CD1c-positive myeloid dendritic cell (primary cell): ENCODE measurements around the gene CARD11.
"Not testable (repeated sequence)": the region's sequence is repeated elsewhere in the genome, so short reads cannot be mapped to it uniquely, and the experiment has no call there.

Source experiments
- DNase-seq: peaks from one replicate; pipeline ENCODE4 v3.0.0-alpha.2; 2016; ENCODE audit errors: extremely low spot score

The CARD11 gene

DNA sequence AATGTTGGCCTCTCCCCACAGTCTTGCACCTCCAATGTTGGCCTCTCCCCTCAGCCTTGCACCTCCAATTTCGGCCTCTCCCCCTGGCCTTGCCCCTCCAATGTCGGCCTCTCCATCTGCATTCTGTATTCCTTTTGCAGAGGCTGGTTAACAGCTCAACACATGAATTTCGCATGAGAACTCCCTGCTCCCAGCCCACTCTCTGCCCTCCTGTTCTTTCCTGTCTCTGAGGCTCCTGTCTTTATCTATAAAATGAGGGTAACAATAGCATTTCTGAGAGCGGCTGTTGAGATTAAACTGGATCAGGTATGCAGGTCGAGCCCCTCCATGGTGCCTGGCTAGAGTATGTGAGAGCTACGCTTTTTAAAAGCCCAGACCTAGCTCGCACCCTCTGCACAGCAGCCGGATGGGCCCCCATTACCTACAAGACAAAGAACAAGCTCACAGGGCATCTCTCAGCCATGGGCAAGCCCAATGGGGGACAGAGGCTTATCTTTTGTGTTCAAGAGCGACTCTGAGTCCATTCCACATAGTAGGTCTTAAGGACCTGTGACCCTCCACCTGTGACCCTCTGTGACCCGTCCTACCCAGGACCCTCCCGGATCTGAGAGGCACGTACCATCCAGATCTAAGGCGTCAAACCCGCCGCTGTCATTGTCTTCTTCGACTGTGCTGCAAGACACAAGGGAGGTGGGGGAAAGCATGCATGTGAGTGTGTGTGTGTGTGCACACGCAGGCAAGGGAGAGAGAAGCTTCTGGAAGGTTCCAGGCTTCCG, 117.4 kb downstream of the CARD11 start:
- no peak for DNase-seq

DNA sequence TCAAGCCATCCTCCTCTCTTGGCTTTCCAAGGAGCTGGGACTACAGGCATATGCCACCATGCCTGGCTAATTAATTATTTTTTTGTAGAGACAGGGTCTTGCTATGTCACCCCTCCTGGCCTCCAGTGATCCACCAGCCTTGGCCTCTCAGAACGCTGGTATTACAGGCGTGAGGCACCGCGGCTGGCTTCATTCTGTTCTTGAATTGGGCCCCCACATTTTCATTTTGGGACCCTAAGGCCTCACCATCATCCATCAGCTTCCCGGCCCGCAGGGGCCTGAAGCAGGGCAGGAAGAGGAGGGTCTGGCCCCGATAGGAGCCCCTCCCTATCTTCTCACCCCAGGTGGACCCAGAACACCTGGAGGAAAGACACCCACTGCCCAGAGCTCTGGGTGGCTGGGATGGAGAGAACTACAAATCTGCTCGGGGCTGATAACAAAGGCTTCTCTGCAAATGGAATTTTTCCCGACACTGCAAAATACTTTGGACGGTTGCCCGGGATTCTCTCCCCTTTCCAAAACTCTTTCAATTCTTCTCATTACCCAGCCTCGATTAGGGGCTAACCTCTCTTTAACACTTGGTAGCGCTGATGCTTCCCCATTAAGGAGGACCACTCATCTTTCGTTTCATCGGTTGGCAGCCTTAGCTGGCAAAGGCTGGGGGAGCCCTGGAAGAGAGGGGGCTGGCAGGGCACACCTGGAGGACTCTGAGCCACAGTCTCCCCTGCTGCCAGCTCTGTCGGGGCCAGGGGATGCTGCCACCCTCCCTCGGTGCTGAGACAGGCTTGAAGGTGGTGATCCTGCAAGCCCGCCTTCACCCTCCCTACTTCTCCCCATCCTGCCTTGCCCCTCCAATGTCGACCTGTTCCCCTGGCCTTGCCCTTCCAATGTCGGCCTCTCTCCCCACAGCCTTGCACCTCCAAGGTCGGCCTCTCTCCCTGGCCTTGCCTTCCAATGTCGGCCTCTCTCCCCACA, 118.5 kb downstream of the CARD11 start:
- no peak for DNase-seq

DNA sequence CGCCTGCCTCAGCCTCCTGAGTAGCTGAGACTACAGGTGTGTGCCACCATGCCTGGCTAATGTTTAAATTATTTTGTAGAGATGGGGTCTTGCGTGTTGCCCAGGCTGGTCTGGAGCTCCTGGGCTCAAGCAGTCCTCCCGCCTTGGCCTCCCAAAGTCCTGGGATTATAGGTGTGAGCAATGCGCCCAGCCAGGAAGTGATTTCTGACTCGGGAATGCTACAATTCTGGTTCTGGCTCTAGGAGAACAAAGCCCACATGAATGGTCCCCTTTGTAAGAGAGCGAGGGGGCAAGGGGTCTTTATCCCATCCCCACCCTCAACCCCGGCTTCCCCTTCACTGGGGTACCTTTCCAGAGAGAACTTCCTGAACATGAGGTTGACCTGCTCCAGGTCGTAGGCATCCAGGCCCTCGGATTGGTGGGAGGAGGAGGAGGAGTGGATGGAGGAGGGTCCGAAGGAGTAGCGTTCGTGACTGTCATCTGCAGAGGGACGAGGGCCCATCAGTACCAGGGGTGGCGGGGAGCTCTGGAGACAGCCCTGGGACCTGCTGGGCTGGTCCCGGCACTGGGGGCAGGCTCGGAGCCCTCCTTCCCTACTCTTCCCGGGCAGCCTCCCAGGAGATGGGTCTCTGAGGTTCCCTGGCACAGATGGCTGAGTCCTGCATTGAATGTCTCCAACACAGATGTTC, 119.6 kb downstream of the CARD11 start:
- no peak for DNase-seq

DNA sequence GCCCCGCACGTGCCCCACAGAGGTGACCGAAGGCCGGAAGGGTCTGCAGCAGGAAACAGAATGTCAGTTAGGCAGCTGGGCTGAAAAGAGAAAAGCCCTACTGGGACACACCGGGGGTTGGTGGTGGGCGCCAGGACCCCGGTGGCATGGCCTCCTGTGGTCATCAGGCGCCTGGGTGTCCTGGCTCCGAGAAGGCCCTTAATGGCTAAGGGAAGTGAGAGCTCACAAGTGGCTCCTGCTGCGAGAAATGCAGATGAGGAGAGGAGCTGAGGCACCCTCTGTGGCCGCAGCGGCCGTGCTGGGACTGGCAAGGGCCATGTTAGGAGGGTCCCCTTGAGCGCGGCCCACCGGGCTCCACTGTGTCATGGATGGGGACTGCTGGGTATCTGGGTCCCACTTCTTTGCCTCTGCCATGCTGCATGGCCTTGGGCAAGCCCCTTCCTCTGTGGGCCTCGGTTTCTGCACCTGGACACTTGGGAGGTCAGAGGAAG, 120.3 kb downstream of the CARD11 start:
- no peak for DNase-seq

DNA sequence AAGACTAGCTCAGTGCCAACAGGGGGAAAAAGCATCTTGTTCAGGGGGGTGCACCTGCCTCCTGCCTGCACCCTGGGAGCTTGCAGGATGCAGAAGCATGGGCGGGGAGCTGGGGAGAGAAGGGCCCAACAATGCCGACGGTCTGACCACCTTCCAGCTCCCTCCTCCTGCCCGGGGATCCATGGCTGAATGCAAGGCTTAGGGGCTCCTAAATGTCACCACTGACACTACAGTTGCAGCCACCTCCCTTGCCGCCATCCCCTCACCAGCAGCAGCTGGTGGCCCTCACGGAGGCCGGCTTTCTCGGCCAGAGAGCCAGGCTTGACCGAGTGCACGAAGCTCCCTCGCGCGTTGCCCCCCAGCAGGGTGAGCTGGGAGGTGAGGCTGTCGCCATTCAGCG, 120.8 kb downstream of the CARD11 start:
- DNase-seq: no peak

DNA sequence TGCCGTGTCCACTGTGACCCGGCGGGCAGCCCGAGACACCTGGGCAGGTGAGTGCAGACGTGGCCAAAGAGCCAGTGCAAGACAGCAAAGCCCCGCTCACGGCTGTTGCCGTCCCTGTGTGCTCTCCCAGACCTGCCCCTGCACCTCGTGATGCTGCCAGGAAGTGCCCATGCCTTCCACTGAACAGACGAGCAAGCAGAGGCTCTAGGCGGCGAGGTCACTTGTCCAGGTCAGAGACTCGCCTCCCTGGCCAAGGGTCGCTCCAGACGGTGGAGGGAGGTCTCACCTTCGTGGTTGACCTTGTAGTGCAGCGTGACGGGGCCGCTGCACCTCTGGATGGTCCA, 121.3 kb downstream of the CARD11 start:
- DNase-seq: no peak

DNA sequence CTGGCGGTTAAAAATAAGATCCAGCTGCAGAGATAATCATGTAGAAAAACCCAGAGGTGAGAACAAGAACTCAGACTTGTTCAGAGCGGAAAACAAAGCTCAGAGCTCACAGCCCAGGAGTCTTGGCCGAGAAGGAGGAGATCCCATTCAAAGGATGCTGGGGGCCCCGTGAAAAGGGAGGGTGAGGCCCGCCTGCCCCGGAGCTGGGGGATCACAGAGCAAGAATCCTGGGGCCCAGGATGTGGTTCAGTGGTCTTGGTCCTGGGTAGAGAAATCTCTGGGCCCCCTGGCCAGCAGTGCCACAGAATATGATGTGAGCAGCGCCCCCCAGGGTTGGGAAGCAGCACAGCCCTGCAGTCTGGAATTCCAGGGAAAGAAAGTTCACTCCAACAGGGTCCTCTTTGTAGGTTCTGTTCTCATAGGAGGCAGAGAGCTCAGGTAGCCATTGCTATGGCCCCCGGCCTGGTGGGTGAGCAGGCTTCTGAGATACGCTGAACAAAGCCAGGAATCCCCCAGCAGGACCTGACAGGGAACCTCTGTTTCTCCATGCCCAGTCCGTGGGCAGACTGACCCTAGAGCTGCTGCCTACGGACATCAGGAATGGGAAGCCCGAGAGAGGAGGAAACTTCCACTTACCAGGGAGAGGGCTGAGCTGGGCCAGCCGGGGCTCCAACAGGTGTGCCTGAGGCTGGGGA, 121.9 kb downstream of the CARD11 start:
- peak; percentile 11 for DNase-seq

DNA sequence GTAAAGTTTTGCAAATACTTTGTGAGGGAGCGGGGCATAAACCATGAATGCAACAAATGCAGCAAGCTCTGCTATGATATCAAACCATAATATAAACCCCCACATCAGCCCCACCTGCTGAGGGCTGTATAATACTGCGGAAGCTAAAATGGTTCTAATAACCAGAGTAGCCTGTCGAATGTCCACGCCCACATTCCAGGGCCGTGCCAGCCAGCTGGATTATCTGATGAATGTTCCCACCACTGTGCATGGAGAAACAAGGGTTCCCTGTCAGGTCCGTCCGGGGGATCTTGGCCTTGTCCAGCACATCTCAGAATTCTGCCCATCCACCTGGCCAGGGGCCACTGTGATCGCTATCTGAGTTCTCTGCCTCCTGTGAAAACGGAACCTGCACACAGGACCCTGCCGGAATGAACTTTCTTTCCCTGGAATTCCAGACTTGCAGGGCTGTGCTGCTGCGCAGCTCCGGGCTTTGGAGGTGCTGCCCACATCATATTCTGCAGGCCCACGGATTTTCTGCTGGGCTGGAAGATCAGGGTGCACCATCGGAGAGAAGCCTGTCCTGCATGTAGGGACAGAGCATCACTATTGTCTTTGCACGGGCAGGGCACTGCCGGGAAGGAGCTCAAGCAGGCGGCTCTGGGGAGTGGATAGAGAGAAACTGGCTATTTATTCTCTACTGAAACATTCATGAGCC, 122.6 kb downstream of the CARD11 start:
- DNase-seq: no peak

DNA sequence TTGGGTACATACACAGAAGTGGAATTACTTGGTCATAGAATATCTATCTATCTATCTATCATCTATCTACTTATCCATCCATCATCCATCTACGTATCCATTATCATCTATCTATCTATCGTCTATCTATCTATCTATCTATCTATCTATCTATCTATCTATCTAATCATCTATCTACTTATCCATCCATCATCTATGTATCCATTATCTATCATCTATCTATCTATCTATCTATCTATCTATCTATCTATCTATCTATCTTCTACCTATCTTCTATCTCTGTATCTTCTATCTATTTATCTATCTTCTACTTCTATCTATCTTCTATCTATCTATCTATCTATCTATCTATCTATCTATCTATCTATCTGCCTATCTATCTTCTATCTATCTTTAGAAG, 123.2 kb downstream of the CARD11 start:
- DNase-seq: not testable (repeated sequence)

DNA sequence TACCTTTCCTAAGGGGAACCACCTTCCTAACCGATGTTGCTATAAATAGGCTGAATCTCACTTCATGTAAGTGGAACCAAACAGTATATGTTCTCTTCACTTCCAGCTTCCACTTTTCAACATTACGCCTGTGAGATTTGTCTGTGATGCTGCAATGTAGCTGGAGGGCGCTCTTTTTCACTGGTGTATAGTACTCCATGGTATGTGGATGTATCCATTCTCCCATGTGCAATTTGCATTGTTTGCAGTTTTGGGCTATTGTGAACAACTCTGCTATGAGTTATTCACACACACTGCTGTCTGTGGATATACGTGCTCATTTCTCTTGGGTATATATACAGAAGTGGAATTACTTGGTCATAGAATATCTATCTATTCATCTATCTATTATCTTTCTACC, 123.6 kb downstream of the CARD11 start:
- DNase-seq: no peak

DNA sequence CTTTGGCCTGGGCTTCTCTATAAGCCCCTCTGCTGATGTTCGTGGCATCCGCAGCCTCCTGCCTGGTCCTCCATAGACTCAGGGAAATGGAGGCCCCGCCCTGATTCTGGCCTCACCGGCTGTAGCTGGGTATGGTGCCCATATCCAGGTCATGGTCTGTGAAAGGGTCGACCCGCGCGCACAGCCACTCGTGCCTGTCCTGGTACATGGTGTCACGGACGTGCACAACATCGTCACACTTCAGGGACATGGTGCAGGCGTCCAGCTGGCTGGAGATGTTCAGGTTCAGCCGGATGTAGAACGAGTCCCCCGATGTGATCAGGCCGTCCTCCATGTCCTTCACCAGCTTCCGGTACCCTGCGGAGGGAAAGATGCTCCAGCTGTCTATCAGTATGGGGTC, 124.4 kb downstream of the CARD11 start:
- DNase-seq: no peak

DNA sequence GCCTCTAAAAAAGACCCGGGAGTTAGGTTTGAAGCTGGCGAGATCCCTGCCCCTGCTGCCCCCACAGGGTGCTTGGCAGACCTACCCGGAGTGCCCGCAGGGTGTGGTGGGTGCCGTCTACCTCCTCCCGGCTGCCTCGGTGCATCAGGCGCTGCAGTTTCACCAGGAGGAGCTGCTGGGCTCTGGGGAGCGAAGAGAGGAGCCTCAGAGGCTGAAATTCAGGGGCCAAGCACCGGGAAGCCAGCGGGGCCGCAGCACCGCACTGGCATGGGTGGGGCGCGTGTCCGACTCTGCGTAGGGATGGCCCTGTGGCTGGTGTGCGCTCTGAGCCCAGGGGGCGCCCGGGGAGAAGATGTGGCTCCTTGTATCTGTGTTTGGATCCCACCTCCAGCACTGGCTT, 125.3 kb downstream of the CARD11 start:
- no peak for DNase-seq

DNA sequence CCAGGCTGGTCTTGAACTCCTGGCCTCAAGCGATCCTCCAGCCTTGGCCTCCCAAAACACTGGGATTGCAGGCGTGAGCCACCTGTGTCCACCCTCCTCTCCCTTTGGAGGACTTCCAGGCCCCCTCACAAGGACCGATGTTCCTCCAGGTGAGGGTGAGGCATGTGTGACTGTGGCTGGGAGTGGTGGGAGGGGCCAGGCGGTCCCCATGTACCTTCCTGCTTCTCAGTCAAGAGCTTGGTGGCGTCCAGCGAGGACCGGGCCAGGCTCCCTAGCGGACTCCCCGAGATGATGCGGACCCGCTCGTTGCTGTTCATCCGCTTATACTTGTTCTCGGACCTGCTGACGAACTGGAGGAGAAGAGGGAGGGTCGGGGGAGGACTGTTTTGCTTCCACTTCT, 128.6 kb downstream of the CARD11 start:
- no peak for DNase-seq

DNA sequence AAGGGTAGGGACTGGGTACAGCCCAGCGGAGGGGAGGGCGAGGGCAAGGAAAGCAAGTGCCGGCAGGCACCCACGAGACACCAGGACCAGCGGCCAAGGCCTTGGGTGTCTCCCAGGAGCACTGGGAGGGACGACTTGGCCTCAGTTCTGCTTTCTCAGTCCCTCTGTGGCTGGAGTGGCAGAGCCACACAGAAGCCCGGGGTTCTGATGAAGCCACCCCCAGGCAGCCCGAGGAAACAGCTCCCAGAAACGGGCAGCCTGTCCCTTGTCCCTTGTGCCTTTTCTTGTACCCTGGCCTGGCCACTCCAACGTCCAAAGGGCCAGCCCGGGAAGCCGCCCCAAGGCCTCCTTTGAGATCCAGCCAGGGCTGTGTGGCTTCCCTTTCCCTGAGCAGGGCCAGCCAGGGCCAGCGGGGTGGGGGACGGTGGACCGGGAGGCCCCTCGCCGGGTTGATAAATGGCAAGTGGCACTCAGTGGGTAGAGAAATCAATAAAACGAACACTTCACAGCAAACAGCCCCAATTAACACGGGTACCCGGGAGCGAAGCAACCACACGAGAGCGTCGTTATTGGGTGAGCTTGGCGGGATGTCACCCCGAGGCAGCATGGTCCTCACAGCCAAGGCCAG, 129.8 kb downstream of the CARD11 start:
- DNase-seq: no peak

DNA sequence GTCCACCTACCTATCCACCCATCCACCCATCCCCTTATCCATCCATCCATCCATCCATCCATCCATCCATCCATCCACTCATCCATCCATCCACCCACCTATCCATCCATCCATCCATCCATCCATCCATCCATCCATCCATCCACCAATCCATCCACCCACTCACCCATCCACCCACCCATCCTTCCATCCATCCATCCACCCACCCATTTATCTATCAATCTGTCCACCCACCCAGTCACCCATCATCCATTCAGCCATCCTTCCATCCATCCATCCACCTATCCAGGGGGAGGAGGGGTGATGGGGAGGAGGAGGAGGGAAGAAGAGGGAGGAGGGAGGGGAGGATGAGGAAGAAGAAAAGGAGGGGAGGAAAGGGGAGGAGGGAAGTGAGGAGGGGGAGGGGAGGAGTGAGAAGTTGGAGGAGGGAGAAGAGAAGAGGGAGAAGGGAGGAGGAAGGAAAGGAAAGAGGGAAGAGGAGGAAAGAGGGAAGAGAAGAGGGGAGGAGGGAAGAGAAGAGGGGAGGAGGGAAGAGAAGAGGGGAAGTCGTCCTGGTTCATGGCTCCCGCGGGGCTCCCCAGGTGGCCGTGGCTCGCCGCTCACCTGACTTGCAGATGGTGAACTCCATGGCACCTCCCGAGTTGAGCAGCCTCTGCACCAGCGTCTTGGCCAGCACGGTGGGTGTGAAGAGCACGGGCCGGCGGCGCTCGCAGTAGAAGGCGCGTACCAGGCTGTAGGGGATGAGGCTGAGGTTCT, 130.8 kb downstream of the CARD11 start:
- DNase-seq: no peak

DNA sequence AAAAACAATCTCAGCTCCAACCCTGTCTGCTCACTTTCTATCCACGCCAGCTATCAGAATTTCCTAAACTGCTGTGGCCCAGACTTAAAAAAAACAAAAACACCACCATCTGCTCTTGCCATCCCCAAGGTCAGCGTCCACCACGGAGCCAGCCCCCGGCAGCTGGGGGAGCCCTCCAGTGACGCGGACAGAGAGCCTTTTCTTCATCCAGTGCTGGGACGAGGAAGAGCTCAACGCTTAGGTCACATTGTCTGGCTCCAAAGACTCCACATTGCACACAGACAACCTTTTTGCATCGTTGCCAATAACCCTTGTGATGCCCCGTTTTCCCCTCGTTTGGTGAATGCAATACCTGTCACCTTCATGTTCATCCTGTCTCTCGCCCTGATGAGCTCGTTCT, 132.2 kb downstream of the CARD11 start:
- no peak for DNase-seq

DNA sequence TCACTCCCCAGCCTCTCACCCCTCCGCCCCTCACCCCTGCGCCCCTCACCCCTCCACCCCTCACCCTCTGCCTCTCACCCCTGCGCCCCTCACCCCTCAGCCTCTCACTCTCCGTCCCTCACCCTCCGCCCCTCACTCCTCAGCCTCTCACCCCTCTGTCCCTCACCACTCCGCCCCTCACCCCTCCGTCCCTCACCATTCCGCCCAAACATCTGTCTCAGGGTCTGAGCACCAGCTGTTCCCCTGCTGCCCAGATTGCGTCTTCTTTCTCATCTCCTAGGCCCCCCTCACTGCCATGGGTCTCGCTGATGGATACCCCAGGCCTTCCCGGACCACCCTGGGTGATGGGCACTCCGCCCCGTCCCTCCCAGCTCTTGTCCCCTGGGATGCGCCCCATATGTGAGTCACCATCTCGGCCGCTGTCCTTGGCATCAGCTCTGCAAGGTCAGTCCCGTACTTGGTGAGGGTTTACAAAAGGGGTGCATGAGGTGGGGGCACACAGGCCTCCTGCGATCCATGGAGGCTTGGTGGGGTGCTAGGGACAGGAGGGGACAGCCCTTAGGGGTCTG, 134.1 kb downstream of the CARD11 start:
- no peak for DNase-seq

DNA sequence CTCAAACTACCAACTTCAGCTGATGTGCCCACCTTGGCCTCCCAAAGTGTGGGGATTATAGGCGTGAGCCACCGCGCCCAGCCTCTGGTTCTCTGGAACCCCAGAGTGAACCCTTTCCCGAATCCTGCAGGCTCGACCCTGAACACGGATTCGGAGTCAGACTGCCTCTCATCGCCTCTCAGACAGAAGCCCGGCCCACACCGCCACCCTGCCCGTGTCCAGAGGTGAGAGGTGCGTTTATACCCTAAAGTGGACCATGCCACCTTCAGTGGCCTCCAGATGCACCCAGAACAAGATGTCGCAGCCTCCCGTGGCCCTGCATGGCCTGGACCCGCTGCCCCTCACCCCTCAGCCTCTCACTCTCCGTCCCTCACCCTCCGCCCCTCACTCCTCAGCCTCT, 134.6 kb downstream of the CARD11 start:
- no peak for DNase-seq

DNA sequence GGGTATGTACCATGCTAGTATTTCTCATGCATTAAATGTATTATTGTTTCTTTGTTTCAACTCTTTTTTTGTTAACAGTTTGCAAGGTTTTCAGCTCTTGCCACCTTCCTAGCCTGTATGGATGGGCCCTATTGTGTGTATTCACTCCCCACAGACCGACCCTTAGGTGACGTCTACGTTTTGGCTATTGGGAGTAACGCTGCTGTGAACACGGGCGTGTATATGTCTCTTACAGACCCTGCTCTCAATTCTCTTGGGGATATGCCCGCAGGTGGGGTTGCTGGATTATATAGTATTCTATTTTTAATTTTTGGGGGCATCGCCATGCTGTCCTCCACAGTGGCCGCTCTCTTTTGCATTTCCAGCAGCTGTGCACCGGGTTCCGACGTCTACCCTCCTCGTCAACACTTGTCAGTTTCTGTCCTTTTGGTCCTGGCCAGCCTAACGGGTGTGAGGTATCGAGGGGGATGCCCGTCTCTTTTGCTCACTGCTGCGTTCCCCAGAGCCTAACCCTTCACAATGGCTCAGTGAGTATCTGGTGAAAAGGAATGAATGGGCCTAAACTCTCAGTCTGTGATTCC, 135.5 kb downstream of the CARD11 start:
- no peak for DNase-seq
